D341Med (cell line): Measurements from ENCODE around the gene ICE2.

ENCODE experiments used
- DNase-seq: peaks from one replicate; pipeline ENCODE4 v3.0.0; 2012; ENCODE audit warnings: low spot score

The ICE2 gene

DNA sequence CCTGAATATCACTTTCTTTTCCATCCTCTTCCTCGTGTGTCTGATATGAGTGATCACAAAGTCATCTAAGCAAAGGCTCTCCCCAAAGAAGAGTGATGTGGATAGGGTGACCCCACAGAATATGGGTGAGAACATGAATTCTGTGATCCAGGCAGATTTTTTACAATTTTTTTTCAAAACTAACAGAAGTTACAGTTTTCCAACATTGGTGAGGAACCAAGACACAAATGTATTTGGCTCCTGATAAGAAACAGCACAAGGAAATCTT, 108.1 kb downstream of the ICE2 start:
- DNase-seq: no peak

DNA sequence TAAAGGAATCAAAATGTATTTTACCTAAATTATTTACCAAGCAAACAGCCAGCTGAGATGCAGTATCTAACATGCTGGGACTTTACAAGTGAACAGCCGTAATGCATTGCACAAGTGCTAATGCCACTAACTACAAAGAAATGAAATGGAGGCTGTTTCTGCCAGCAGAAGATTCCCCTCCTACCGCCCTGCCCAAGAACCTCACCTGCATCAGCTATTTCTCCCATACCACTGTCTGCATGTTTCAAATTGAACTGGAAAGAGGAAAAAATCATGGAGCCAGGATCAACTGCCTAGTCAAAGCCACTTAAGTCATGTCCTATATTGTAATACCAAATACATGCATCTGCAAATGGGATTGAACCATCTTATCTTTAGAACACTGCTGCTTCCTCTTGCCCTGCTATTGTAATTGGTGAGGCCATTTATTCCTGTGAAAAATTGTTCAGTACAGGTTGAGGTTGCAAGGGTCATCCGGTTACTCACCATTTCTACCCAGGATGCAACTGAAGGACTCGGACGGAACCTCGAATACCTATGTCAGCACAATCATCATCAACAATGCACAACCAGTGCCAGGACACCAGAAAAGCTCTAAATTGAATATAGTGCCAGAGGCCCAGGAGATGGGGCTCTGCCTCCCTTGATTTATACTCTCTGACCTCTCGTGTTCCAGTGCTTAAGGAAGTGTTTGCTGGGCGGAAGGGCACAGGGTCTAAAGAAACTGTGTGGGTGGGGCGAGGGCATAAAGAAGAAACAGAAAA, 108.7 kb downstream of the ICE2 start:
- DNase-seq: no peak

DNA sequence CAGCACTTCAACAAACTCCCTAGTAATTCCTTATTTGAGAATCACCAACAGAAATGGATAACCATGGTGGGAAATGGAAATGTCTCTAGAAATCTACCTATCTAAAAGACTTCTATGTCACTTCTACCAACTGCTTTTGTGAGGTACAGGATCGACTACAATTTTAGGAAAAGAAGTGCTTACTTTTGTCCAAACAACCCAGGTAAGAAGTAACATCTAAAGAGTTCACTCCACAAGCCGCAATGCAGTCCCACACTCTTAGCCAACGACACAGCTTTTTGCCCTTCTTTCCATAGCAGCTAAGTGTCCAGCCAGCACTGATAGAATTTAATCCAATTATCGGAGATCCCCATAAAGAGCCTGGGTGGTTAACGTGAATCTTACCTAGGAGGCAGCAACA, 109.2 kb downstream of the ICE2 start:
- no peak for DNase-seq
